Measurements from ENCODE around the gene GOLGA6D.
"Not testable (repeated sequence)": the region's sequence is repeated elsewhere in the genome, so short reads cannot be mapped to it uniquely, and the experiment has no call there.

- TF ChIP-seq CTCF, POLR2A (IDR thresholded peaks at IDR 0.05): not testable (repeated sequence)
Measured at GRCh38 chr15:75284152-75284551, 1.5 kb downstream of the GOLGA6D start.

All from right lobe of liver (tissue), 4 donors.